ENCODE data around the gene ARIH2. TPM values are rescaled to one million over a fixed set of nuclear protein-coding genes. Genes with fewer than 3 reads are reported as not detected.
"Not testable (repeated sequence)": the region's sequence is repeated elsewhere in the genome, so short reads cannot be mapped to it uniquely, and the experiment has no call there.

ARIH2 gene
- total RNA-seq, 3 donors from 2014 or later: 144 to 161 (median 146) TPM

GRCh38 chr3:48996640-48997039 lies 78.0 kb downstream of the ARIH2 start:
- DNase-seq (no peak), ATAC-seq (no peak)
- Mint-ChIP-seq H3K36me3 (ENCODE audit: insufficient read depth) (peaks cover 6% of the 10 kb centered on the region), H3K4me1 (ENCODE audit: low read depth) (peaks cover 12% of the 10 kb centered on the region), H3K4me3 (no peak overlapping the region), H3K27me3 (ENCODE audit: low read depth) (no peaks in the 10 kb centered on the region), H3K9me3 (no peaks in the 10 kb centered on the region)

GRCh38 chr3:48997102-48997635 lies 78.5 kb downstream of the ARIH2 start:
- ATAC-seq (no peak), DNase-seq (no peak)
- no peaks in the 10 kb centered on the region for H3K27me3 Mint-ChIP-seq (ENCODE audit: low read depth)
- no peak overlapping the region for H3K4me3 Mint-ChIP-seq
- peaks cover 6% of the 10 kb centered on the region for H3K36me3 Mint-ChIP-seq (ENCODE audit: insufficient read depth)
- H3K4me1 Mint-ChIP-seq (ENCODE audit: low read depth): peaks cover 6% of the 10 kb centered on the region
- H3K9me3 Mint-ChIP-seq: no peaks in the 10 kb centered on the region

- no peak overlapping the region for H3K4me3 Mint-ChIP-seq
- H3K9me3 Mint-ChIP-seq: no peaks in the 10 kb centered on the region
- ATAC-seq: no peak
- peaks cover 6% of the 10 kb centered on the region for H3K36me3 Mint-ChIP-seq (ENCODE audit: insufficient read depth)
- no peak for DNase-seq
- H3K4me1 Mint-ChIP-seq (ENCODE audit: low read depth): peaks cover 6% of the 10 kb centered on the region
- no peaks in the 10 kb centered on the region for H3K27me3 Mint-ChIP-seq (ENCODE audit: low read depth)
Measured at GRCh38 chr3:48997714-48998637, 79.3 kb downstream of the ARIH2 start.

GRCh38 chr3:48999085-48999858 lies 80.6 kb downstream of the ARIH2 start:
- Mint-ChIP-seq H3K4me1 (ENCODE audit: low read depth) (no peaks in the 10 kb centered on the region), H3K27me3 (ENCODE audit: low read depth) (no peaks in the 10 kb centered on the region), H3K9me3 (no peaks in the 10 kb centered on the region), H3K4me3 (no peak overlapping the region), H3K36me3 (ENCODE audit: insufficient read depth) (peaks cover 4% of the 10 kb centered on the region)
- ATAC-seq (no peak), DNase-seq (no peak)

- no peak overlapping the region for H3K4me3 Mint-ChIP-seq
- H3K4me1 Mint-ChIP-seq (ENCODE audit: low read depth): no peaks in the 10 kb centered on the region
- H3K36me3 Mint-ChIP-seq (ENCODE audit: insufficient read depth): no peaks in the 10 kb centered on the region
- H3K27me3 Mint-ChIP-seq (ENCODE audit: low read depth): no peaks in the 10 kb centered on the region
- DNase-seq (no peak), ATAC-seq (no peak)
- H3K9me3 Mint-ChIP-seq: no peaks in the 10 kb centered on the region
Measured at GRCh38 chr3:49001155-49001554, 82.5 kb downstream of the ARIH2 start.

GRCh38 chr3:49004352-49005302 lies 86.0 kb downstream of the ARIH2 start:
- Mint-ChIP-seq H3K4me3 (no peak overlapping the region), H3K36me3 (ENCODE audit: insufficient read depth) (peaks cover 3% of the 10 kb centered on the region), H3K4me1 (ENCODE audit: low read depth) (peaks cover 19% of the 10 kb centered on the region), H3K27me3 (ENCODE audit: low read depth) (no peaks in the 10 kb centered on the region), H3K9me3 (no peaks in the 10 kb centered on the region)
- ATAC-seq (no peak), DNase-seq (no peak)

- ATAC-seq: no peak
- Mint-ChIP-seq H3K27me3 (ENCODE audit: low read depth) (no peaks in the 10 kb centered on the region), H3K4me3 (no peak overlapping the region)
Measured at GRCh38 chr3:49005303-49005680, 86.7 kb downstream of the ARIH2 start.

GRCh38 chr3:49005998-49006397 lies 87.4 kb downstream of the ARIH2 start:
- H3K9me3 Mint-ChIP-seq: no peaks in the 10 kb centered on the region

More at GRCh38 chr3:49005303-49005680, 86.7 kb downstream of the ARIH2 start:
- Mint-ChIP-seq H3K36me3 (ENCODE audit: insufficient read depth) (peaks cover 3% of the 10 kb centered on the region), H3K9me3 (no peaks in the 10 kb centered on the region), H3K4me1 (ENCODE audit: low read depth) (peaks cover 19% of the 10 kb centered on the region)
- no peak for DNase-seq

GRCh38 chr3:49006408-49007067 lies 87.9 kb downstream of the ARIH2 start:
- Mint-ChIP-seq H3K4me3 (peak overlapping the region; percentile 98), H3K9me3 (no peaks in the 10 kb centered on the region), H3K4me1 (ENCODE audit: low read depth) (peaks cover 19% of the 10 kb centered on the region), H3K27me3 (ENCODE audit: low read depth) (no peaks in the 10 kb centered on the region), H3K36me3 (ENCODE audit: insufficient read depth) (peaks cover 3% of the 10 kb centered on the region)
- DNase-seq (no peak), ATAC-seq (no peak)

More at GRCh38 chr3:49005998-49006397, 87.4 kb downstream of the ARIH2 start:
- H3K27me3 Mint-ChIP-seq (ENCODE audit: low read depth): no peaks in the 10 kb centered on the region
- ATAC-seq: no peak
- no peak for DNase-seq
- peak overlapping the region; percentile 98 for H3K4me3 Mint-ChIP-seq
- H3K4me1 Mint-ChIP-seq (ENCODE audit: low read depth): peaks cover 19% of the 10 kb centered on the region
- peaks cover 3% of the 10 kb centered on the region for H3K36me3 Mint-ChIP-seq (ENCODE audit: insufficient read depth)

GRCh38 chr3:49007068-49007770 lies 88.6 kb downstream of the ARIH2 start, which contains the start of gene WDR6:
TSS of gene WDR6 (plus strand) at chr3:49007391. CDS start at chr3:49007432, 41 bp downstream.
- peak; percentile 97 for DNase-seq
- Mint-ChIP-seq H3K9me3 (no peaks in the 10 kb centered on the region), H3K36me3 (ENCODE audit: insufficient read depth) (peaks cover 3% of the 10 kb centered on the region), H3K27me3 (ENCODE audit: low read depth) (no peaks in the 10 kb centered on the region), H3K4me1 (ENCODE audit: low read depth) (peaks cover 19% of the 10 kb centered on the region), H3K4me3 (peak within 1 kb of the TSS; percentile 98)
- peak; percentile 92 to 93 for ATAC-seq

GRCh38 chr3:49007771-49008528 lies 89.3 kb downstream of the ARIH2 start:
- no peaks in the 10 kb centered on the region for H3K27me3 Mint-ChIP-seq (ENCODE audit: low read depth)
- DNase-seq (peak; percentile 92), ATAC-seq (peak; percentile 65 to 70)
- H3K4me3 Mint-ChIP-seq: peak overlapping the region; percentile 98
- H3K36me3 Mint-ChIP-seq (ENCODE audit: insufficient read depth): peaks cover 3% of the 10 kb centered on the region
- peaks cover 19% of the 10 kb centered on the region for H3K4me1 Mint-ChIP-seq (ENCODE audit: low read depth)
- no peaks in the 10 kb centered on the region for H3K9me3 Mint-ChIP-seq

GRCh38 chr3:49008627-49009026 lies 90.0 kb downstream of the ARIH2 start:
- not testable (repeated sequence) for H3K9me3 Mint-ChIP-seq; H3K27me3 Mint-ChIP-seq (ENCODE audit: low read depth); H3K36me3 Mint-ChIP-seq (ENCODE audit: insufficient read depth); ATAC-seq; DNase-seq
- H3K4me1 Mint-ChIP-seq (ENCODE audit: low read depth): peaks cover 19% of the 10 kb centered on the region
- H3K4me3 Mint-ChIP-seq: peak overlapping the region; percentile 98

All from activated T-cell treated with anti-CD3 and anti-CD28 coated beads, Interleukin-2, amount 50 U/mL, for 4 hours (primary cell).